Measurements from ENCODE around the gene WDFY3.

DNA sequence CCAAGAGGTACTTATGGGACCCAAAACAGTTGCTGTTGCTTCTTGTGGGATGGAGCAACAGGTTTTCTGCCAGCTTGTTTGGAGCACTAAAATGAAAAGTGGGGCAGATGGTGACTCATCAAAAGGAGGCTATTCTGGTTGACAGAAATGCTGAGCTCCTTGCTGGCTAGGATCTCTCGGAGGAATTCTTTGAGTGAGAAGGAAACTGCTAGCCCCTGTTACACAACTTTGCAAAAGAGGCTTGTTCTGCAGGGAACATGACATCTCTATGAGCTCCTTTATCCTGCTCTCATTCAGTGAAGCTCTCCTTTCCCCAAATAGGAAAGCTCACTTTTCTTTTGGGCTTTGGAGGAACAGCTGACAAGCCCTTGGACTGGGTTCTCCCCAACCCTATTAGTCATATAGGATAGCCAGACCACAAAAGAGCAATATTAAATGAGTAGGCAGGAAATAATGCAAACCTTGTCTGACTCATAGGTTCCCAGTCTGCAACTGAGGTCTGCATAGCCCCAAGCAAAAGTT, 275.3 kb downstream of the WDFY3 start:
- TF ChIP-seq SNAI2 (CRISPR knock-in tag; IDR thresholded peaks at IDR 0.05) (no peak), ZC3H10 (CRISPR knock-in tag; IDR thresholded peaks at IDR 0.05) (no peak), ZNF70 (CRISPR knock-in tag; IDR thresholded peaks at IDR 0.05) (no peak), OSR1 (CRISPR knock-in tag; IDR thresholded peaks at IDR 0.05) (no peak), TOX (CRISPR knock-in tag; IDR thresholded peaks at IDR 0.05; ENCODE audit: borderline replicate concordance) (no peak)

Data from SK-N-SH treated with all-trans-retinoic acid at 6 μM for 48 hours (cell line).